Ovary (tissue), 9 donors: ENCODE measurements around the gene VKORC1. TPM values are rescaled to one million over a fixed set of nuclear protein-coding genes. Genes with fewer than 3 reads are reported as not detected.
A peak's percentile ranks its signal among the peaks of the same experiment; 100 is the strongest.

ENCODE experiments used
- DNase-seq, 5 donors: peaks; one replicate each; pipeline ENCODE4 v3.0.0-alpha.2; 2019 to 2020
- H3K27ac ChIP-seq, 2 donors: fragments of 200-600 bp; one replicate each; pipeline versions ENCODE4 v1.5.1 to v1.8.0; 2019 to 2022
- H3K27me3 ChIP-seq: fragments of 200-600 bp; one replicate; pipeline ENCODE4 v1.8.0; 2022
- H3K36me3 ChIP-seq: fragments of 200-600 bp; sonication (generic); one replicate; pipeline ENCODE4 v1.5.1; 2019
- H3K4me1 ChIP-seq: one replicate; pipeline ENCODE4 v1.8.1; 2013; ENCODE audit warnings: mild to moderate bottlenecking, moderate library complexity; ENCODE audit not compliant: insufficient read depth
- H3K4me3 ChIP-seq: fragments of 200-600 bp; sonication (generic); one replicate; pipeline ENCODE4 v1.5.1; 2017
- H3K9me3 ChIP-seq, 2 donors: fragments of 200-600 bp in 1 of 2; sonication (generic) in 1 of 2; one replicate each; pipeline versions ENCODE4 v1.5.1 to v1.8.1; 2013 to 2019; ENCODE audit warnings: mild to moderate bottlenecking in 1 of 2, moderate library complexity in 1 of 2
- CTCF ChIP-seq, 3 donors: fragments of 450-650 bp in 2 of 3; fragments of 200-600 bp in 1 of 3; IDR thresholded peaks; one replicate each; pipeline versions ENCODE4 v1.5.1 to v1.8.0; 2016 to 2022; ENCODE audit warnings: antibody characterized with exemption in 3 of 3, mild to moderate bottlenecking in 1 of 3
- EP300 ChIP-seq: sonication (generic); formaldehyde crosslinking; IDR thresholded peaks from one replicate; pipeline ENCODE4 v1.6.1; 2017; ENCODE audit warnings: antibody characterized with exemption
- POLR2A ChIP-seq: fragments of 450-650 bp; IDR thresholded peaks from one replicate; pipeline ENCODE4 v1.6.1; 2017; ENCODE audit warnings: antibody characterized with exemption, mild to moderate bottlenecking, moderate library complexity
- WGBS, 3 donors: extraction: QIAGEN DNeasy Blood & Tissue Kit in 1 of 3; methylation state at CpG; one replicate each; pipeline versions ENCODE4 v1.1.5 to v1.1.7; 2013 to 2017; 5-methylcytosine and 5-hydroxymethylcytosine counted together
- intact Hi-C, 4 donors: fragments of 100-400 bp; cut with DNase I; formaldehyde crosslinking; loops; one replicate each; pipeline versions ENCODE4 v1.11.0 to v1.15.1; 2022 to 2023
- polyA plus RNA-seq, 2 donors: library from polyadenylated mRNA; stranded (reverse); fragments of 200-250 nt in 1 of 2; fragments of 350-450 nt in 1 of 2; fragmentation: Illumina TruSeq in 1 of 2; extraction: RNeasy Lipid Tissue Mini Kit (QIAGEN cat#74804) in 1 of 2; gene quantifications; one replicate each; pipeline ENCODE4 v1.2.3, GENCODE V29; 2013 to 2014
- total RNA-seq, 7 donors: library from RNA; depleted of rRNA in 2 of 7; stranded (reverse); fragments of >200 nt in 2 of 7; fragmentation: NEBNext Ultra II Directional in 3 of 7; extraction: Animal tissue kit (Norgen Biotek cat#: 25700) in 3 of 7; gene quantifications; one replicate each; pipeline versions ENCODE4 v1.1.0 to v1.2.4, GENCODE V29; 2016 to 2023
- donor health status: DM: no; HTN: no; CAD: no; lungs with moderate emphysema.
- donor health status: DM: no; HTN: no; CAD: no.
- donor health status: Bipolar disorder and iron deficiency.
- donor health status: DM: yes; HTN: yes; CAD: no.
- donor health status: DM: no; HTN: no; CAD: no.
- donor health status: DM: yes; HTN: yes; CAD: no.

Gene VKORC1
- total and polyA plus RNA-seq, 9 donors, result 72.1 to 141 (median 86.4) TPM

GRCh38 chr16:31111881-31112466, 17.4 kb upstream of the VKORC1 start:
- Histone ChIP-seq H3K4me3 (no peak overlapping the region), H3K36me3 (no peaks in the 10 kb centered on the region), H3K9me3 (no peaks in the 10 kb centered on the region), H3K27me3 (no peaks in the 10 kb centered on the region), H3K27ac (no peak overlapping the region), H3K4me1 (peaks cover 5% of the 10 kb centered on the region)
- 85 to 89% (median 89%) methylated on average over 23 of the region's 23 CpGs for WGBS, 3 donors
- no peak for TF ChIP-seq CTCF (IDR thresholded peaks at IDR 0.05)
- TF ChIP-seq EP300, result no peak
- no peak for TF ChIP-seq POLR2A
- no peak for DNase-seq
- intact Hi-C loops, result loop anchor here in 1 of 4 donors (10.0 kb wide), 1 partner anchor 157 kb away; the partner anchor contains the start of gene SETD1A

- Histone ChIP-seq H3K9me3 (no peaks in the 10 kb centered on the region), H3K36me3 (no peaks in the 10 kb centered on the region), H3K27me3 (no peaks in the 10 kb centered on the region), H3K4me1 (peaks cover 6% of the 10 kb centered on the region), H3K27ac (no peak overlapping the region), H3K4me3 (no peak overlapping the region)
- 75 to 82% (median 78%) methylated on average over 23 to 26 of the region's 26 CpGs for WGBS, 3 donors
- intact Hi-C loops, result loop anchor here in 1 of 4 donors (10.0 kb wide), 1 partner anchor 156 kb away; the partner anchor contains the start of gene SETD1A
- DNase-seq, result no peak
- no peak for TF ChIP-seq CTCF (IDR thresholded peaks at IDR 0.05)
- TF ChIP-seq EP300, result no peak
- TF ChIP-seq POLR2A, result no peak
Observed at GRCh38 chr16:31110106-31111034, 15.8 kb upstream of the VKORC1 start.

GRCh38 chr16:31109622-31110021, 15.0 kb upstream of the VKORC1 start:
- intact Hi-C loops, result loop anchor here in 1 of 4 donors (10.0 kb wide), 1 partner anchor 155 kb away; the partner anchor contains the start of gene SETD1A
- H3K4me1 ChIP-seq, result peaks cover 6% of the 10 kb centered on the region
- no peaks in the 10 kb centered on the region for H3K36me3 ChIP-seq
- no peak for TF ChIP-seq EP300
- no peak for TF ChIP-seq POLR2A
- TF ChIP-seq CTCF (IDR thresholded peaks at IDR 0.05), result no peak
- H3K27ac ChIP-seq, result no peak overlapping the region
- H3K27me3 ChIP-seq, result no peaks in the 10 kb centered on the region
- no peaks in the 10 kb centered on the region for H3K9me3 ChIP-seq
- WGBS, 3 donors, result 82 to 88% (median 84%) methylated on average over 12 of the region's 12 CpGs
- H3K4me3 ChIP-seq, result no peak overlapping the region
- DNase-seq, result no peak

- Histone ChIP-seq H3K36me3 (no peaks in the 10 kb centered on the region), H3K9me3 (no peaks in the 10 kb centered on the region), H3K27me3 (no peaks in the 10 kb centered on the region), H3K4me1 (peaks cover 6% of the 10 kb centered on the region), H3K27ac (peak overlapping the region; percentile 76 to 81), H3K4me3 (peak overlapping the region; percentile 84)
- 27 to 34% (median 30%) methylated on average over 56 to 57 of the region's 57 CpGs for WGBS, 3 donors
- intact Hi-C loops, result no loop called here
- DNase-seq, result no peak
- TF ChIP-seq EP300 (no peak), POLR2A (no peak), CTCF (IDR thresholded peaks at IDR 0.05) (no peak)
Observed at GRCh38 chr16:31108794-31109558, 14.4 kb upstream of the VKORC1 start.
